Hepatic stellate cell (primary cell): Measurements from ENCODE around the gene FCRL3.

ENCODE experiments used
- DNase-seq: peaks from one replicate; pipeline ENCODE4 v3.0.0; 2011; ENCODE audit warnings: low spot score

FCRL3 gene

DNA sequence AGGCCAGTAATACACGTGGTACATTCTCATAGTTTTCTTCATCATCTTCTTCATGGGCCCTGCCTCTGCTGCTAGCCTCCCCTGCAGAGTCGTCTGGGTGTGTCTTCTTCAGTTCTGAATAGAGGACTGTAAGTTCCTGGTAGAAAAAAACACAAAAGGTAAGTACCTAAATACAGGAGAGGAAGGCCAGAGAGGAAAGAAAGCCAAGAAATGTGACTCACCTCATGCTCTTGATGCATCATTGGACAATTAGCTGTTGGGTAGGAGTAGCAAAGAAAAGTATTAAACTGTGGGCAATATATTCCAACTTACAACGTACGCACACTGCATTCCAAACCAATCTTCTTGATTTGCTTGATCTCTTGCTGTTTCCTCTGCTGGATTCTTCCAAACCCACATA, 21.8 kb downstream of the FCRL3 start:
- no peak for DNase-seq

DNA sequence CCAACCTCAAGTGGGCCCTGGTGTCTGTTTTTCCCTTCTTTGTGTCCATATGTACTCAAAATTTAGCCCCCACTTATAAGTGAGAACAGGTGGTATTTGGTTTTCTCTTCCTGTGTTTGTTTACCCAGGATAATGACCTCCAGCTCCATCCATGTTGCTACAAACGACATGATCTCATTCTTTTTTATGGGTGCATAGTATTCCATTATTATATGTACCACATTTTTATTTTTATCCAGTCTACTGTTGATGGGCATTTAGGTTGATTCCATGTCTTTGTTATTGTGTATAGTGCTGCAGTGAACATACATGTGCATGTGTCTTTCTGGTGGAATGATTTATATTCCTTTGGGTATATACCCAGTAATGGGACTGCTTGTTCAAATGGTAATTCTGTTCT, 27.6 kb downstream of the FCRL3 start:
- DNase-seq: no peak

DNA sequence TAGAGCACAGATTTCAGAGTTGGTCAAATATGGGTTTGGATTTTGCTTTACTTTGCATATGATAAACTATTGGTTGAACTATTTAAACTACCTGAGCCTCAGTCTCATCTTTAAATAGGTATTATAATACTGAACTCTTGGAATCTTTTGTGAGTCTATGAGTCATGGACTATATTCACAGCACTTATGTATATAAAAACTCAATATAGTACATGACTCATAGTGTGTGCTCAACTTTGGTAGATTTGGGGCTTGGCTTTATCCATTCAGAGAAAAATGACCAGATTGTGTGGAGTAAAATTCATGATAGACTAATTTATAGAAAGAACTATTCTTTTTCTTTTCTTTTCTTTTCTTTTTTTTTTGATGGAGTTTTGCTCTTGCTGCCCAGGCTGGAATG, 28.7 kb downstream of the FCRL3 start:
- DNase-seq: no peak

DNA sequence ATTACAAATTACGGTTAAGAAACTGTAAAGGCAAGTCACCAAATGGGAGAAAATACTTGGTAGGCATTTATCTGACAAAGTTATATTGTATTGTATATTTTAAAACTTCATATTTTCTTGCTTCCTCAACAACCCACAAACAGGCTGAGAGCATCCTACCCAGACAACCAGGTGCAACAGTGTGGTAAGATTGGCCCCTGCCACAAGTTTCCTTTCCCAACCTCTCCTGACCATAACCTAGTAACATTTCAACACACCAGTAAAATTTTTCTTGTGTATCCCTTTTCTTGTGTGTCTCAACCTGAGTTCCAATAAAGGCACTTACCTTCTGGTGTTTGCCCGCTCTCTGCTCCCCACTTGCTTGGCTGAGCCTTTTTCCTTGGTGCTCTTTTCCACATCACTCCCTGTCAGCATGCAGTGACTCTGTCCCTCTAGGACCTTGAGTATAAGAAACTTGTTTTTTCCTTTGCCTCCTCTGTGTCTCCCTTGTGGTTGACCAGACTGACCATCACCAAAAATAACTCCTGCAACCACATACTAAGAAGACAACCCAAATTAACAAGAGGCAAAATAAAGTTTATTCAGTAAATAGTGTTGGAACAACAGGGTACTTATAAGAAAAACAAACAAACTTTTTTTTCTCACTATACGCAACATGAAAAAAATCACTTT, 40.9 kb downstream of the FCRL3 start:
- DNase-seq: no peak

DNA sequence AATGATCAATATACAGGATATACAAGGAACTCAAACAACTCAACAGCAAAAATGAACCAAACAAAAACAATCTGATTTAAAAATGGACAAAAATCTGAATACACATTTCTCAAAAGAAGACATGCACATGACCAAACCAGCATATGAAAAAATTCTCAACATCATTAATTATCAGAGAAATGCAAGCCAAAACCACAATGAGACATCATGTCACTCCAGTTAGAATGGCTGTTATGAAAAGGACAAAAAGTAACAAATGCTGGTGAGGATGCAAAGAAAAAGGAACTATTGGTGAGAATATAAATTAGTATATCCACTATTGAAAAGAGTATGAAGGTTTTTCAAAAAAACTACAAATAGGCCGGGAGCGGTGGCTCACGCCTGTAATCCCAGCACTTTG, 42.0 kb downstream of the FCRL3 start:
- DNase-seq: no peak

DNA sequence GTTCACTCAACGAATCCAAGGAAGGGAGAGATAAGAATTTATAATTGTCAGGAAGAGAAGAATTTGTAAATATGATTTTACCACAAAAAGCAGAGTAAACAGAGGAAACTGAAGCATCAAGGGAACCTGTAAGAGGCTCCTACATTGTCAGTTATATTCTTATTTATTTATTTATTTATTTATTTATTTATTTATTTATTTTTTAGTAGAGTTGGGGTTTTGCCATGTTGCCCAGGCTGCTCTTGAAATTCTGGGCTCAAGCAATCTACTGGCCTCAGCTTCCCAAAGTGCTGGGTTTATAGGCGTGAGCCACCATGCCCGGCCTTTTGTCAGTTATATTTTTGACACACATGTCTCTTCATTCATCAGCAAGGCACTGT, 47.1 kb downstream of the FCRL3 start:
- no peak for DNase-seq

DNA sequence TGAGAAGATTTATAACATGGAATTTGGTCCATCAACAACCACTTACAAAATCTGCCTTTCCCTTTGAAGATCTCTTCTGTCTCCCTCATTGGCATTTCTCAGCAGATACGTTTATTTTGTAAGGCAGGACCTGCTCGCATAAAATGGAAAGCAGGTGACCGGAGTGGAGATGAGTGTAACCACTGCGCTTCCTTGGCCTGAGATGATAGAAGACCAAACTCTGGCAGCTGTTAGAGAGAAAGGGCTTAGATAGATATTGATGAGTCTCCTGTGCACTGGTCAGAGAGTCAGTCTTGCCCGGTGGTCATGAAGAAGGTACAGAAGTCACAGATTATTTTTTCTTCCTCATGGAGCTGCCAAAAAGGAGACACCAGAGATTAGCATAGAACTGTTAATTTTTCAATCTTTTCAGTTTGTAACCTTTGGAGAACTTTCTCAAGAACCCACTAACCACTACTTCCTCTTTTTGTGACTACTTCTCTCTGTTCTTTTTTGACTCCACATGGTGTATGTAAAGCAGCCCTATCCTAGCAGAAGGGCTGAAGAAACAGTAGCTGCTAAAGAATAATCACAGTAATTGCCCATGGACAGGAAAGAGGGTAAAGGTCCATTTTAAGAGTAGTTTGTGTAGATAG, 47.6 kb downstream of the FCRL3 start:
- no peak for DNase-seq

DNA sequence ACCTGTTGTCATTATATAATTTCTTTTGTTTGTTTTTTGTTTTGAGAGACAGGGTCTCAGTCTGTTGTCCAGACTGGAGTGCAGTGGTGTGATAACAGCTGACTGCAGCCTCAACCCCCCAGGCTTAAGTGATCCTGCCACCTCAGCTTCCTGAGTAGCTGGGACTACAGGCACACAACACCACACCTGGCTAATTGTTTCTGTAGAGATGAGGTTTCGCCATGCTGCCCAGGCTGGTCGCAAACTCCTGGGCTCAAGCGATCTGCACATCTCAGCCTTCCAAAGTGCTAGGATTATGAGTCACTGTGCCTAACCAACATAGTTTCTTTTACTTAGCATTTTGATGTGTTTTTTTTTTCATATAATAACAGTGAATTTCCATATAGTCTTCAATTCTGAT, 52.3 kb downstream of the FCRL3 start:
- DNase-seq: no peak

DNA sequence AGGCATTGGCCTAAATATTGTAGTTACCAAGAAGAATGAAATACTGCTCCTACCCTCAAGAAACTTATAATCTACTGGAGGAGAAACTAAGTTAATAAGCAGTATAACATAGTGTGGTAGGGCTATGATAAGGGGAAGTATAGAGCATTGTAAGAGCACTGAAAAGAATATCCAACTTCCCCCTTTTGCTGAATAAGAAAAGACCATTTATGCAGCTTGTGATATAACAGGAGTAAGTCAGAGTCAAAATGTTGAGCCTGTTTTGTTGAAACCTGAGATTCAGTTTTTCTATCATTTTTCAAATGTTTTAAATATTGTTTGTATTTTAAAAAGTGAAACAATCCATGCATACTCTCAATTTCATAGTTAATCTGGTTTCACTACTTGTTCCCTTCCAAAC, 54.4 kb downstream of the FCRL3 start:
- no peak for DNase-seq

DNA sequence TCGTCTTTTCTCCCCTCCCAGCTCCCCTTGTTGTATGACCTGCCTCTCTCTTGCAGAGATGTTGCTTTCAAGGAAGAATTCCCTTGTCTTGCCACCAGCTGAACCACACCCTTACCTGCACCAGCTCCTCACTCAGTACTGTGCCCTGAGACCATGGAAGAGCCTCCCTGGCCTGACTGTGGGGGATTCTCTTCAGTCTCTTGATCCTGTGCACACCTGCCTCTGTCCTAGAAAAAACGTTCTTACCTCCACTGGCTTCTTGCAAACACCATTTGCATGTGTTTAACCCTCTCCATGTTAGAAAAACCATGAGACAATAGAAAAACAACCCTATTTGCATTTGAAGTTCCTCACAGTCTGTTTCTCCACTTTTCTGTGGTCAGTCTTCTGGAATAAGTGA, 59.4 kb downstream of the FCRL3 start:
- no peak for DNase-seq

DNA sequence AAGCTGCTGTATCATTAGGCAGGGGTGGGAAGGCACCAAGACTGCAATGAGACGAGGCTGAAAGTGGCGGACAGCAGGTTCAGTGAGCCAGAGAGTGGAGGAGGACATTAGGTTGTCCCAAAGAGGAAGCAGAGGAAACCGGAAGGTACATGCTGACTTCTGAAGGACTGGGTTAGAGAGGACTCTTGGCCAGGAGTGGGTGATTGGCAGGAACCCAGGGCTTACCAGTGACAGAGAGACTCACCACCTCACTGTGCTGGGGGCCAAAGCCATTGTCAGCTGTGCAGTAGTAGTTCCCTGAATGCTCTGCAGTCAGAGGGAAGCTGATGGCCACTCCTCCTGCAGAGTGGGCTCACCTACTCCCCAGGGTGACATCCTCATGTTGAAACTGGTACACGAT, 60.8 kb downstream of the FCRL3 start:
- no peak for DNase-seq

DNA sequence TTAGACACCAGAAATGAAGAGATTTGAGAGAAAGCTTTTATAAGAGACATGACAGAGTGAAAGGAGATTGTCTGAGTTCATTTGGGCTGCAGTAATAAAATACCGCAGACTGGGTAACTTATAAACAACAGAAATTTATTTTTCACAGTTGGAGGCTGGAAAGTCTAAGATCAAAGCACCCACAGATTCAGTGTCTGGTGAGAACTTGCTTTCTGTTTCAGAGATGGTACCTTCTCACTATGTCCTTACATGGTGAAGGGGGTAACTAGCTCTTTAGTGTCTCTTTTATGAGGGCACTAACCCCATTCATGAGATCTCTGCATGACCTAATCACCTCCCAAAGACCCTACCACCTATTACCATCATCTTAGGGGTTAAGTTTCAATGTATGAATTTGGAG, 71.8 kb downstream of the FCRL3 start:
- DNase-seq: no peak
